Aorta (tissue), 5 donors: ENCODE results near the gene CYP4V2. TPM values are rescaled to one million over a fixed set of nuclear protein-coding genes. Genes with fewer than 3 reads are reported as not detected.
A peak's percentile ranks its signal among the peaks of the same experiment; 100 is the strongest.

Experiments used
- ATAC-seq: fragments of 200-7000 bp; cut with Tn5 transposase; one replicate; pipeline ENCODE4 v1.9.1; 2022; ENCODE audit warnings: moderate library complexity; ENCODE audit not compliant: low FRiP score
- DNase-seq, 2 donors: peaks; one replicate each; pipeline ENCODE4 v3.0.0-alpha.2; 2020
- H3K27ac ChIP-seq, 2 donors: one replicate each; pipeline ENCODE4 v1.5.1; 2013; ENCODE audit warnings: low read length in 2 of 2, mild to moderate bottlenecking in 2 of 2, moderate library complexity in 2 of 2, control low read depth in 1 of 2, inconsistent platforms in 1 of 2, low read depth in 1 of 2
- H3K27me3 ChIP-seq, 2 donors: one replicate each; pipeline ENCODE4 v1.6.1; 2013; ENCODE audit warnings: control low read depth in 1 of 2, low read length in 1 of 2, mild to moderate bottlenecking in 1 of 2, moderate library complexity in 1 of 2; ENCODE audit not compliant: insufficient read depth in 2 of 2, control insufficient read depth in 1 of 2
- H3K36me3 ChIP-seq, 2 donors: one replicate each; pipeline ENCODE4 v1.6.1; 2013; ENCODE audit warnings: control low read depth in 1 of 2, low read length in 1 of 2, mild to moderate bottlenecking in 1 of 2; ENCODE audit not compliant: insufficient read depth in 2 of 2, control insufficient read depth in 1 of 2
- H3K4me1 ChIP-seq, 2 donors: one replicate each; pipeline ENCODE4 v1.6.1; 2013; ENCODE audit warnings: low read length in 2 of 2, control low read depth in 1 of 2, mild to moderate bottlenecking in 1 of 2, moderate library complexity in 1 of 2; ENCODE audit not compliant: insufficient read depth in 2 of 2, control insufficient read depth in 1 of 2
- H3K4me3 ChIP-seq, 2 donors: one replicate each; pipeline ENCODE4 v1.5.1; 2013; ENCODE audit warnings: low read length in 2 of 2, control low read depth in 1 of 2, mild to moderate bottlenecking in 1 of 2
- H3K9me3 ChIP-seq: one replicate; pipeline ENCODE4 v1.6.1; 2013; ENCODE audit warnings: mild to moderate bottlenecking, low read length; ENCODE audit not compliant: control insufficient read depth
- WGBS, 2 donors: extraction: QIAGEN DNeasy Blood & Tissue Kit; methylation state at CpG; one replicate each; pipeline ENCODE4 v1.1.7; 2013; 5-methylcytosine and 5-hydroxymethylcytosine counted together
- intact Hi-C, 2 donors: fragments of 100-400 bp; cut with DNase I; formaldehyde crosslinking; loops; one replicate each; pipeline versions ENCODE4 v1.14.2 to v1.15.0; 2022
- polyA plus RNA-seq, 2 donors: library from polyadenylated mRNA; stranded (reverse); fragments of 200-250 nt; gene quantifications; one replicate each; pipeline ENCODE4 v1.2.3, GENCODE V29; 2013
- total RNA-seq, 2 donors: library from RNA; stranded (reverse); fragmentation: NEBNext Ultra II Directional; extraction: Animal tissue kit (Norgen Biotek cat#: 25700); gene quantifications; one replicate each; pipeline ENCODE4 v1.2.1, GENCODE V29; 2021
- donor health status: healthy with polysubstance abuse.
- donor health status: Bipolar disorder and iron deficiency.
- donor health status: DM: no; HTN: no; CAD: no.
- donor health status: DM: no; HTN: no; CAD: no.
- donor health status: DM: yes; HTN: yes; CAD: no.

Gene CYP4V2
- total and polyA plus RNA-seq, 4 donors: 11.8 to 43.2 (median 28.7) TPM

- WGBS, 2 donors: 95 to 96% methylated on average over 6 of the region's 6 CpGs
- no peak overlapping the region for H3K4me3 ChIP-seq
- no peaks in the 10 kb centered on the region for H3K27me3 ChIP-seq
- no peaks in the 10 kb centered on the region for H3K9me3 ChIP-seq
- peaks cover 0 to 6% of the 10 kb centered on the region in 2 donors for H3K36me3 ChIP-seq
- ATAC-seq: no peak
- intact Hi-C loops: no loop called here
- no peak overlapping the region for H3K27ac ChIP-seq
- no peaks in the 10 kb centered on the region for H3K4me1 ChIP-seq
- no peak for DNase-seq
These were observed 4.7 kb downstream of the CYP4V2 start for GRCh38 chr4:186196063-186196462.

GRCh38 chr4:186200516-186200915, 9.1 kb downstream of the CYP4V2 start:
- ATAC-seq (no peak), DNase-seq (no peak)
- no peaks in the 10 kb centered on the region for H3K4me1 ChIP-seq
- H3K36me3 ChIP-seq: peaks cover 0 to 2% of the 10 kb centered on the region in 2 donors
- H3K27ac ChIP-seq: no peak overlapping the region
- H3K4me3 ChIP-seq: no peak overlapping the region
- 72 to 75% methylated on average over 6 of the region's 6 CpGs for WGBS, 2 donors
- intact Hi-C loops: no loop called here
- no peaks in the 10 kb centered on the region for H3K27me3 ChIP-seq
- H3K9me3 ChIP-seq: no peaks in the 10 kb centered on the region

GRCh38 chr4:186201010-186201409, 9.6 kb downstream of the CYP4V2 start:
- H3K4me3 ChIP-seq: no peak overlapping the region
- H3K27me3 ChIP-seq: no peaks in the 10 kb centered on the region
- ATAC-seq: no peak
- H3K27ac ChIP-seq: no peak overlapping the region
- DNase-seq: no peak
- no peaks in the 10 kb centered on the region for H3K9me3 ChIP-seq
- peaks cover 0 to 2% of the 10 kb centered on the region in 2 donors for H3K36me3 ChIP-seq
- H3K4me1 ChIP-seq: no peaks in the 10 kb centered on the region
- intact Hi-C loops: no loop called here
- WGBS, 2 donors: 76 to 83% methylated on average over 7 of the region's 7 CpGs

GRCh38 chr4:186201535-186202230, 10.3 kb downstream of the CYP4V2 start:
- intact Hi-C loops: no loop called here
- ATAC-seq: peak; percentile 61
- Histone ChIP-seq H3K4me3 (no peak overlapping the region), H3K4me1 (no peaks in the 10 kb centered on the region), H3K27ac (no peak overlapping the region), H3K36me3 (peaks cover 0 to 2% of the 10 kb centered on the region in 2 donors), H3K27me3 (no peaks in the 10 kb centered on the region), H3K9me3 (no peaks in the 10 kb centered on the region)
- peak in 1 of 2 donors; percentile 63 for DNase-seq
- 32 to 38% methylated on average over 9 of the region's 9 CpGs for WGBS, 2 donors

- no peaks in the 10 kb centered on the region for H3K27me3 ChIP-seq
- H3K4me3 ChIP-seq: no peak overlapping the region
- no peaks in the 10 kb centered on the region for H3K4me1 ChIP-seq
- 88 to 92% methylated on average over 8 of the region's 8 CpGs for WGBS, 2 donors
- H3K9me3 ChIP-seq: no peaks in the 10 kb centered on the region
- DNase-seq (no peak), ATAC-seq (no peak)
- intact Hi-C loops: no loop called here
- no peak overlapping the region for H3K27ac ChIP-seq
- peaks cover 0 to 2% of the 10 kb centered on the region in 2 donors for H3K36me3 ChIP-seq
These were observed 11.2 kb downstream of the CYP4V2 start for GRCh38 chr4:186202490-186203140.

- no peak overlapping the region for H3K4me3 ChIP-seq
- no peak overlapping the region for H3K27ac ChIP-seq
- ATAC-seq (no peak), DNase-seq (no peak)
- H3K27me3 ChIP-seq: no peaks in the 10 kb centered on the region
- peaks cover 0 to under 1% of the 10 kb centered on the region in 2 donors for H3K36me3 ChIP-seq
- no peaks in the 10 kb centered on the region for H3K9me3 ChIP-seq
- no peaks in the 10 kb centered on the region for H3K4me1 ChIP-seq
- WGBS, 2 donors: 45 to 47% methylated on average over 12 of the region's 12 CpGs
- intact Hi-C loops: no loop called here
These were observed 12.0 kb downstream of the CYP4V2 start for GRCh38 chr4:186203406-186203805.

GRCh38 chr4:186204103-186204559, 12.8 kb downstream of the CYP4V2 start:
- peak in 1 of 2 donors; percentile 62 for DNase-seq
- Histone ChIP-seq H3K4me3 (no peak overlapping the region), H3K36me3 (peaks cover 0 to 2% of the 10 kb centered on the region in 2 donors), H3K27ac (no peak overlapping the region), H3K9me3 (no peaks in the 10 kb centered on the region), H3K27me3 (no peaks in the 10 kb centered on the region), H3K4me1 (no peaks in the 10 kb centered on the region)
- intact Hi-C loops: no loop called here
- WGBS, 2 donors: 52 to 54% methylated on average over 45 of the region's 45 CpGs
- no peak for ATAC-seq

GRCh38 chr4:186204686-186205085, 13.3 kb downstream of the CYP4V2 start:
- Histone ChIP-seq H3K36me3 (peaks cover 0 to 2% of the 10 kb centered on the region in 2 donors), H3K4me3 (no peak overlapping the region), H3K9me3 (no peaks in the 10 kb centered on the region), H3K4me1 (no peaks in the 10 kb centered on the region), H3K27ac (no peak overlapping the region), H3K27me3 (no peaks in the 10 kb centered on the region)
- 72 to 77% methylated on average over 13 of the region's 13 CpGs for WGBS, 2 donors
- no peak for DNase-seq
- intact Hi-C loops: no loop called here
- ATAC-seq: no peak

GRCh38 chr4:186205156-186205555, 13.8 kb downstream of the CYP4V2 start:
- Histone ChIP-seq H3K4me1 (no peaks in the 10 kb centered on the region), H3K27ac (no peak overlapping the region)

More at GRCh38 chr4:186205156-186205555, 13.8 kb downstream of the CYP4V2 start:
- no peak for ATAC-seq
- Histone ChIP-seq H3K9me3 (no peaks in the 10 kb centered on the region), H3K27me3 (no peaks in the 10 kb centered on the region), H3K36me3 (peaks cover 0 to 2% of the 10 kb centered on the region in 2 donors), H3K4me3 (no peak overlapping the region)
- intact Hi-C loops: no loop called here
- WGBS, 2 donors: 85 to 86% methylated on average over 8 of the region's 8 CpGs
- DNase-seq: no peak
